ENCODE measurements around the gene MCF2L2.
"Not testable (repeated sequence)": the region's sequence is repeated elsewhere in the genome, so short reads cannot be mapped to it uniquely, and the experiment has no call there.

MCF2L2 gene

GRCh38 chr3:183203670-183204069, 224.7 kb downstream of the MCF2L2 start:
- no peak for DNase-seq (ENCODE audit: low spot score)

DNA sequence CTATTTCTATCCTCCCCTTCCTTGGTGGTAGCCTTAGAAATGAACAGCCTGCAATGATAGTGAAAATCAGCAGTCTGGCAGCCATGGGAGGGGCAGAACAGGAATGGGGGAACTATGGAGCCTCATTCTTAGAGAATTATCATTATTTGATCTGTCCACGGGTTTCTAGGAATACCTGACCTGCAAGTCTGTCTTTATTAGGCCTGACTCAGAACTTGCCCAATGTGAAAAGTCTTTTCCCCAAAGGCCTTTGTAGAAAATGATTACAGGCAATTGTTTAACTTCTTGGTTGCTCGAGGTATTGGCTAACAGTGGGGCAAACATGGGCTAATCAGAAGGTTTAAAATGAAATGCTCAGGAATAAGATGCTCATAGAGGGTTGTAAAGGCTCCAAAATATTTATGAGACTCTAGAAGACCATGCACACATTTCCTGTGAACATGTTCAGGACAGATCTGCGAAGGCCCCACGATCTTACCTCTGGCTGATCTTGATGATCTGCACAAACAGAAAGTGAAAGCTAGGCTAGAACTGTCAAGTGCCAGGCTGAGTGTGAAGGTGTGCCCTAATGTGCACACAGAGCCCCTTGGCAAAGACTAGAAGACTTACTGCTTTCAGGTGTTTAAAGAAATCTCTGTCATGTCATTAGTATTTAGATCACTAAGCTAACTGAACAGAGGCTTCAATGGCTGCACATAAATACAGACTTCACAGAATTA, 226.3 kb downstream of the MCF2L2 start:
- no peak for DNase-seq (ENCODE audit: low spot score)

GRCh38 chr3:183198939-183199338, 229.5 kb downstream of the MCF2L2 start:
- DNase-seq (ENCODE audit: low spot score), result no peak

- no peak for DNase-seq (ENCODE audit: low spot score)
Observed at GRCh38 chr3:183197734-183198133, 230.7 kb downstream of the MCF2L2 start.

DNA sequence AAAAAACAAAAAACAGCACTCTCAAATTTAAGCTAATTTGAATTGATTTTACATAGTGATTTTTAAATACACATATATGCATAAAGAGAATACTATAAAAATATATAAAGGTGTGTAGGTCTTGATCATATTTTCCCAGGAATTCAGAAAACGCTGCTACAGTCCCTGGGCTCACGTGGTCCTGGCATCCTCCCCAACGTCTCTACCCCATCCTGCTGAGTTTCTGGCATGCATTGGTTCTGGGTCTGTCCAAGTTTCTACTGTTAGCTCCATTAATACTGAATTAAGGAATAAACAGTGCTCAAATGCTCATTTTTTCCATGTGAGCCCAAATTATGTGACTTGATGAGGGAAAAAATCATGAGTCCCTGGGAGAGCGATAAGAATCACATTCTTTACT, 233.2 kb downstream of the MCF2L2 start:
- no peak for DNase-seq (ENCODE audit: low spot score)

DNA sequence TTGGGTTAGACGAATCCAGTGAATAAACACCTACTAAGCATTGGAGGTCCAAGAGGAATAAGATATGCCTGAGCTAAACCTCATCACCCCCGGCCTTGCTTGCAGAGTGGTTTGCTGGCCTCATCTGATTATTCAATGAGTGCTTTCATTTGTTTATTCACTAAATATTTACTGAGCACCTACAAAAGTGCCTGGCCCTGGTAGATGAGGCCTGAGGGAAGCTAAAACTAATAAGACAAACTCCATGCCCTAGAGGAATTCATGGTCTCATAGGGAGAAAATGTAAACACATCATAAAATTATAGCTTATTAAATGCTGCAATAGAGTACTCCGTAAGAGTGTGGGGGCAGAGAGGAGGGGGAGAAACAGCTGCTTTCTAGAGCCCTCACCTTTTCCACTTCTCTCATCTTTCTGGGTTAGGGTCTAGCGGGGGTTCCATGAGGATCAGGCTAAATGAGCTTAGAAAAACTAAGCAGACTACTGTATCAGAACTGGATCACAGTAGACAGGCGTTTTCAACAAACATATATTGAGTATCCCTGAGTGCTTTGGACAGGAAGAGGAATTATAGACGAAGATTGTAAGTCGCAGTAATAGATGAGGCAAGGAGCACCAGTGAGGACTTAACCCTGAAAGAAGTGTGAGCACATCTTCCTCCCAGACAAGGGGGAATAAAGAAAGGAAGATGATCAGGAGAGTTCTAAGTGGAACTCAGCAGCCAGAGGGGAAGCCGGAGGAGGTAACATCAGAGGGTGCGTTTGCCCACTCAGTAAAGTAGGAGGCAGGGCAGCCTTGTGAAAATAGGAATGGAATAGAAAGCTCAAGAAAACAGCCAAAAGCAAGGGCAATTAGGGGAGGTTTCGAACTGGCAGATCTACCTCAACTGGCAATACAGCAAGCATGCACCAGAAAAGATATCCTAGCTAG, 234.4 kb downstream of the MCF2L2 start:
- no peak for DNase-seq (ENCODE audit: low spot score)

DNA sequence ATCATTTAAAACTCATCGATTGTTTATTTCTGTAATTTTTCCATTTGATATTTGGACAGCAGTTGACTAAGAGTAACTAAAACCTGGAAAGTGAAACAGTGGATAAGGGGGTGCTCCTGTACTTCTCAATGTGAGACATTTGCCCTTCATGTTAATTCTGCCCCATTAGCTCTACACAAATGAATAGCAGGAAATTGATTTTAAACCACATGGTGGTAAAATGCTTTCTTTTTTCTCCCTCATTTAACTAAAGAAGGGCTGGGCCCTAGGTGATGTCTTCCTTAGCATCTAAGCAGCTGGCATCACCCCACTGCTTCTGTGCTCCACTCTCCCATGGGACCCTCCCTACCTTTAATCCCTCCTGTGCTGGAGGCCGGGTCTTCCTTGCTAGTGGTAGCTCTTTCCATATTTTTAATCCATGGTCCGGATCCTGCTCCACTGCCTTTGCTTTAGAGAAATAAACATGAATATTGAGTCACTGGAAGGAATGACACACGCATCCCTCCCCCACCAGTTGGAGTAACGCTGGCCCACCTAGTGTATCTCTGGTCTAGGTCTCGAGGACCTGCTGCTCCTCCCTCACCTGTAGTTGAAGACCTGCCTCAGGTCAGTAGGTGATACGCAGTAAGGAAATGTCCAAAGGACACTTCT, 235.6 kb downstream of the MCF2L2 start:
- DNase-seq (ENCODE audit: low spot score), result no peak

DNA sequence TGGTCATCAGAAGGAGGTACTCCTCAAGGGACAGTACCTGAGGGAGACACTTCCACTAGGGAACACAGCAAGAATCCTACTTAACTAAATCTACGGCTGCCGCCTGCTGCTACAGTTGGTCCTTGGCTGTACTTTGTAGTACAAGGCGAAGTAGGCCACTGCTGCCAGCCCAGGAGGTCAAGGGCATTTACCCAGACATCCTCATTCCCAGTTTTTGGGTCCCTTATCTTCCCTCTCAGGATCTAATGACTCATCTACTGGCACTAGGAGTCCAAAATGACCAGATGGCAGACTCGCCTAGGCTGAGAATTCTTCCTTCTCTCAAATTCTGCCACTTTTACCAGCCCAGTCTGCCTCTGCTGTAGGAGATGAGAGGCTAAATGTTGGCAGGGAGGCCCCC, 238.8 kb downstream of the MCF2L2 start:
- DNase-seq (ENCODE audit: low spot score), result no peak

DNA sequence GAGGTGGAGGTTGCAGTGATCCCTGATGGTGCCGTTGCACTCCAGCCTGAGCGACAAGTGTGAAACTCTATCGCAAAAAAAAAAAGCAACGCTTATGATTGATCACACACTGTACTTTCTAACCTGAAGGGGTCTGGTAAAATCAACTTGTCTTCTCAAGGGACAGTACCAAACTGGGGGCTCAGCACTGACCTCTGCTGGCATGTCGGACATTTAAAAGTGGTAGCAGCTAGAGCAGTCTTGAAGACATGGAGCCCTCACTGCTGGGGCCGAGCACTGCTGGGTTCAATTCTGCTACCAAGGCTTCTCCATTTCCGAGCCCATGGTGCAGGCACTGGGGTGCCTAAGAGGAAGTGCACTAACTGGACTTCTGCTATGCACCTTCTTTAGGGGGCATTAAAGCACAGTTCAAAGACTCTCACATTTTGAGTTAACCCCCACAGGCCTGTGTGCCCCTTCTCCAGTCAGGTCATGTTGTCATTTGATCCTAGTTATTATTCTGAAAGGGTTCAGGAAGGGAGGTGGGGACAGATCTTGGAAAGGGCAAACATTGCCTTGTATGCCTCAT, 239.4 kb downstream of the MCF2L2 start:
- DNase-seq (ENCODE audit: low spot score), result no peak

DNA sequence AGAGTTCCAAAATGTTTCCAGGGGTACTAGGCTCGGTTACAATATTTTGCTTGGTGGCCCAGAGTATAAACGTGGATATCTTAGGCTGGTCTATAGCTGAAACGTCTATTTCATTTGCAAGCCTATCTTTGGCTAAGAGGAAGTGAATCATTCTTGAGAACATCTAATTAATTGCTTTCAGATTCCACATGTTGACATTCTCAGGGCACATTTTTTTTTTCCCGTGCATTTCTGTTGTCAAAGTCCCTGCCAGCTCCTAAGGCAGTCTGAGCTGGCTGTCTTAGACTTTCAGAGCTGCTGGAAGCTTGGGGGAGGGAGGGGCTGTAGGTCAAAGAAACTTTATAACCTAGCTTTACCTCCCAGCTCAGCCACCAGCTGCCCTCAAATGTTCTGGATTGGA, 242.7 kb downstream of the MCF2L2 start:
- peak; percentile 62 for DNase-seq (ENCODE audit: low spot score)

GRCh38 chr3:183182732-183183610, 245.4 kb downstream of the MCF2L2 start:
- no peak for DNase-seq (ENCODE audit: low spot score)

DNA sequence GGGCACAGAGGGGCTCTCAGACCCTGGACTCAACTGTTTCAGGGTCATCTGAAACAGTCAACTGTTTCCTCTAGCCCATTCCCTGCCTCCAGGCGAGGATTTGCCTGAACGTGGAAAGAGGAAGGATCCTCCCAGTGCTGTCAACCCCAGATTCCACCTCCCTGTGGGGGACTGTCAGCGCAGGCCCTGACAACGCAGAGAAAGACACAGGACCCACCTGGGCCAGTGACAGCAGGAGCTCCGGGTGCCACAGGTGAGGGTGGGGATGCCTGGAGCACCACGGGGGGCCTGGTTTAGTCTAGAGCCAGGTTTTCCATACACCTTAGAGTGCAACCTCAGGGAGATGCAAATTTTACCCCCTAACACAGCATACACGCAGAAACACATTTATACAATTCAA, 246.3 kb downstream of the MCF2L2 start:
- no peak for DNase-seq (ENCODE audit: low spot score)

- no peak for DNase-seq (ENCODE audit: low spot score)
Observed at GRCh38 chr3:183181606-183182005, 246.8 kb downstream of the MCF2L2 start.

DNA sequence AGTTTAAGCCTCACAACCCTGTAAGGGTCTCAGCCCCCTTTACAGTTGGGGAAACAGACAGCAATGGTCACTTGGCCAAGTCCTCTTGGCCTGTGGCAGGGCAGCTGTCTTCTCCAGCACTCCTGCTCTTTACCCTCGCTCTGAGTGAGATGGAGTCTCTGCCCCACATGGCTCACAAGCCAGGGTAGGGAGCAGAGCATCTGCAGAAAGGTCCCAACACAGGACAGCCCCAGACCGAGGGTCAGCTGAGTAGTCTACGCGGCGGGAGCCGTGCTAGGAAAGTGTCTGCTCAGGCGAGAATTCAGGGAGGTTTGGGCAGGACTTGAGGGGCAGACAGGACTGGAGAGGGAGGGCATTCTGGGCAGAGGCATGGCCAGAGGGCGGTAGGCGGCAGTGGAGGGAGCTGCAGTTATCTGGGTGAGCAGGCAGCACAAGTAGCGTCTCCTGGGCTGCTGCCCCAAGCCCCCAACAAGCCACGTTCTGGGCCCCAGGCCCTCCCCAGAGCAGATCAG, 247.6 kb downstream of the MCF2L2 start:
- DNase-seq (ENCODE audit: low spot score), result no peak

DNA sequence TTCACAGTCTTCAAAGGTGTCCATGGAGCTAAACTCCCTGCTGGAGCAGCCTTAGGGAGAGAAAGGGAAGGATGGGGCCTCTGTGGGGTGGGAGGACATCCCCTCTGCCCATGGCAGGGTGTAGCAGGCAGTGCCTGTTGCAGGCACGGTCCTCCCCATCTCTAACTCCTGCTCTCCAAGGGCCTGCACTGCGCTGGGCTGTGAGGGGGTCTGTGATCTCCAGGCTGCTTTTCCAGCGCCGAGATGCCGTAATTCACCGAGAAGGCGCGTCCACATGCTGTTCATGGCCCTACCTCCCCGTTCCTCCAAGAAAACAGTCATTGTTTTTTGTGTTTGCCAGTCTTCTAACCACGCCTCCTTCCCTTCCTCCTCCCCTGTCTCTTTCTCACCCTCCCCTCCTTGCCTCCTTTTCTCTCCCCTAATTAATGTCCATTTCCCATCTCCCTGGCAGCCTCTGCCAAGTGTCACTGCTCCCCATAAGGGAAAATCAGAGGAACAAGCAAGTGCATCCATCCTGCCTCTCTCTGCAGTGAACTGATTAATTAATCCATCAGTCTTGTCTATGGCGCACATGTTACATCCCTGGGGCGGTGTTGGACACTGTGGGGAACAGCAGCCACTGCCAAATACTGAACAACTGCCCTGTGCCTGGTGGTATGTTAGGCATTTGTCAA, 248.2 kb downstream of the MCF2L2 start:
- no peak for DNase-seq (ENCODE audit: low spot score)

DNA sequence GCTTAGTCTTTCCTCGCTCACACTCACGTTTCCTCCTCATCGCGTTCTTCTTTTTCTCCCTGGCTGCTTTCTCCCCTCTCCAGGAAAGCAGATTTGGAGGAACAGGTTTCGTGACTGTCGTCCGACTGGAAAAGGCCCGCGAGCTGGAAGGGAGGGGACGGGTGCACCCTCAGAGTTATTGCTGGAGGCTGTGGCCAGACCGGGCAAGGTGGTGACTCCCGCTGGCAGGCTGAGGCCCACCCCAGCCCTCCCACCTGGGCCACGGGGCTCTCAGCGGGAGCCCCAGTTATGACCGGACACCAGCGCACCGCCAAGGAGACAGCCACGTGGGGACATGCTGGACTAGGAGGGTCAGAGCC, 248.9 kb downstream of the MCF2L2 start:
- DNase-seq (ENCODE audit: low spot score), result not testable (repeated sequence)

GRCh38 chr3:183178833-183179549, 249.4 kb downstream of the MCF2L2 start:
- DNase-seq (ENCODE audit: low spot score), result peak; percentile 46

GRCh38 chr3:183178512-183178832, 249.9 kb downstream of the MCF2L2 start:
- DNase-seq (ENCODE audit: low spot score), result no peak

- no peak for DNase-seq (ENCODE audit: low spot score)
Observed at GRCh38 chr3:183172051-183172639, 256.3 kb downstream of the MCF2L2 start.

DNA sequence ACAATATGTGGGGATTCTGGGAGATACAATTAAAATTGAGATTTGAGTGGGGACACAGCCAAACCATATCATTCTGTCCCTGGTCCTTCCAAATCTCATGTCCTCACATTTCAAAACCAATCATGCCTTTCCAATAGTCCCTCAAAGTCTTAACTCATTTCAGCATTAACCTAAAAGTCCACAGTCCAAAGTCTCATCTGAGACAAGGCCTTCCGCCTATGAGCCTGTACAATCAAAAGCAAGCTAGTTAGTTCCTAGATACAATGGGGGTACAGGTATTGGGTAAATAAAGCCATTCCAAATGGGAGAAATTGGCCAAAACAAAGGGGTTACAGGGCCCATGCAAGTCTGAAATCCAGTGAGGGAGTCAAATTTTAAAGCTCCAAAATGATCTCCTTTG, 260.4 kb downstream of the MCF2L2 start:
- not testable (repeated sequence) for DNase-seq (ENCODE audit: low spot score)

Data from hepatic stellate cell (primary cell).